GM19099 (cell line): ENCODE results near the gene COMMD8.

Experiments
- POLR2A ChIP-seq: IDR thresholded peaks from 3 replicates; pipeline ENCODE4 v1.6.1; 2011; ENCODE audit warnings: low read depth; ENCODE audit not compliant: insufficient read length; ENCODE audit errors: extremely low read depth

Gene COMMD8

GRCh38 chr4:47483745-47484144, 20.2 kb upstream of the COMMD8 start:
- TF ChIP-seq POLR2A: no peak

DNA sequence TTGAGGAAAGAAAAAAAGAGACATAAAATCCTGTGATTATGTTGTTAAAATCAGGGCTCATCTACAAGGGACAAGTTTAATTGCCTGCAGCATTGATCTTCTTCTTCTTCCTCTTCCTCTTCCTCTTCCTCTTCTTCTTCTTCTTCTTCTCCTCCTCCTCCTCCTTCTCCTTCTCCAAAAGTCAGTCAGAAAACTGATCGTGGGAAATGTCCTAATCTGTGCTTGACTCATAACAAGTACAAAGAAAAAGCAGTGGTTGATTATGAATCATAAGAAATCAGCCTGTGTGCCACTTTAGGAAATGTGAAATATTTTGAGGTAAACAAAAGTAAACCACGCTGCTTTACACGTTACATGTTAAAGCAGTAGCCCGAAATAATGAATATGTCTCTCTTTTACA, 18.8 kb upstream of the COMMD8 start:
- no peak for TF ChIP-seq POLR2A

GRCh38 chr4:47478804-47479203, 15.3 kb upstream of the COMMD8 start:
- no peak for TF ChIP-seq POLR2A

DNA sequence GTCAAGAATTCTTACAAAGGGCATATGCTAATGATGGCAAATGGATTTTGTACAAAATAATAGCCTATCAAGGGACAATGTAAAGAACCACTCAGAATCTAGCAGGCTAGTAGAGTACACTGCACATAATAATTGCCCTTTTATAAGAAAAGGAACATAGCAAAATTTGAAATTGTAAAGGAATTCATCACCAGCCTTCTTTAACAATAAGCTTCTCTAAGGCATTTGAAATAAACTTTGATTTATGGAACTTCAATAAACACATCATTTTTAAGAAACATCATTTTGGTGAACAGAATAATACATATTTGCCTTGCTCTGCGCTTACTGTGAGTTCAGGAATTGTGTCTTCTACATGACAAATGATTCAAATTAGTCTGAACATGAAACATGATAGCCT, 11.9 kb upstream of the COMMD8 start:
- no peak for TF ChIP-seq POLR2A

DNA sequence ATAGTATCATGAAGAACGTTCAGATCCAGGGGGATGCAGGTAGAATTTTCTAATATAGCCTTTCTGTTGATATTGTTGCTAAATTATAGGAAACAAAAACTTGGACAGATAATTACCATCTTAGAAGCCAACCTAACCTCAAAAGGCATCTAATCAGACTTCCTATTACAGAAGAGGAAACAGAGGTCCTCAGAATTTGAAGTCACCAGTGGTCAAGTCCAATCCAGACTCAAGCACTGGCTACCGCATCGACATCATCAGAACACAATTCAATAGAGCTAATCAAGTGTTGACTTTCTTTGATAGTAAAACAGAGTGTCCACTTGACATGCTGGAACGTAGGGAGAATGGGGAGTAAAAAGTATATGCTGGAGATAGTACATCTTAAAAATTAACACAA, 11.3 kb upstream of the COMMD8 start:
- TF ChIP-seq POLR2A: no peak

DNA sequence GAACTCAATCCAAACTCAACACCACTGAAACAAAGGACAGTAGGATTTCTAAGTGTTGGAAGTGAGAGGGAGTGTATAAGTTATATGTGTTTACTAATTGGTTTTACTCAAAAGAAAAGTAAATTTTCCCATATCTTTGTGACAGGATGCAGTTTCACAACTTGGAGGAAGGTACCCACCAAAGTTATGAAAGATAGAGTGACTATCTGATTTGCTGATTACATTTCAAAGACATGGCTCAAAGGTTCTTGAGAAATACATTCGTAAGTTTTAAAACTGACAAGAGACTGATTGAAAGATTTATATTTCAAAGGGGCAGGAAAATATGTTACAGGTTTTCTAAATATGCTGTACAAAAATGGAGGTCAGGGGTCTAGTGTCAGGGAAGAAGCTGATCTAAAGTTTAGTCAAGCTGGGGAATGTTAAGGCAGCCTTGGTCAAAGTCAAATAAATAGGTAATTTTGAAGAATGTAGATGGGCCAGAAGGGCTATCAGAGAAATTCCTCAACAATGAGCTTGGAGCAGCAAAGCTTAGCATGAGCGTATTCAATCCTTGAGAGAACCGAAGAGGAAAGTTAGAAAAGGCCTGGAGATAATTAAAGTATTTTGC, 9.7 kb upstream of the COMMD8 start:
- no peak for TF ChIP-seq POLR2A

- TF ChIP-seq POLR2A: no peak
Measured at GRCh38 chr4:47471591-47471990, 8.1 kb upstream of the COMMD8 start.

DNA sequence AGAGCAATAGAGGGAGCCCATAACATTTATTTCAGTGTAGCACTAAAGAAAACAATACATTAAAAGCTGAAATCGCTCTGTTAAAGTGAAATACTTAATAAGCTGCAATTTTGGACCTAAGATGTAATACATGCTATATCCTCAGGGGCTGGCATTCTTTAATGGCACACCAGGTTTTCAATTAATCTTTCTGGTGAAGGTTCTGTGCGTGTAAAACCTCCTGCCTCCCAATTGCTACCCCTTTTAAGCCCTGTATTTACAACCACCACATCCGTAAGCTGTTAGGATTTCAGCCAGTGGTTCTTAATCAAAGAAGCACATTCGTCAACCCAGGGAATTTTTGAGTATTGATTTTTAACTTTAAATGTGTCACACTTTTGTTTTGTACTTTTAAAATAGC, 7.6 kb upstream of the COMMD8 start:
- no peak for TF ChIP-seq POLR2A

- TF ChIP-seq POLR2A: no peak
Measured at GRCh38 chr4:47469951-47470350, 6.4 kb upstream of the COMMD8 start.

GRCh38 chr4:47468706-47469365, 5.3 kb upstream of the COMMD8 start:
- no peak for TF ChIP-seq POLR2A

DNA sequence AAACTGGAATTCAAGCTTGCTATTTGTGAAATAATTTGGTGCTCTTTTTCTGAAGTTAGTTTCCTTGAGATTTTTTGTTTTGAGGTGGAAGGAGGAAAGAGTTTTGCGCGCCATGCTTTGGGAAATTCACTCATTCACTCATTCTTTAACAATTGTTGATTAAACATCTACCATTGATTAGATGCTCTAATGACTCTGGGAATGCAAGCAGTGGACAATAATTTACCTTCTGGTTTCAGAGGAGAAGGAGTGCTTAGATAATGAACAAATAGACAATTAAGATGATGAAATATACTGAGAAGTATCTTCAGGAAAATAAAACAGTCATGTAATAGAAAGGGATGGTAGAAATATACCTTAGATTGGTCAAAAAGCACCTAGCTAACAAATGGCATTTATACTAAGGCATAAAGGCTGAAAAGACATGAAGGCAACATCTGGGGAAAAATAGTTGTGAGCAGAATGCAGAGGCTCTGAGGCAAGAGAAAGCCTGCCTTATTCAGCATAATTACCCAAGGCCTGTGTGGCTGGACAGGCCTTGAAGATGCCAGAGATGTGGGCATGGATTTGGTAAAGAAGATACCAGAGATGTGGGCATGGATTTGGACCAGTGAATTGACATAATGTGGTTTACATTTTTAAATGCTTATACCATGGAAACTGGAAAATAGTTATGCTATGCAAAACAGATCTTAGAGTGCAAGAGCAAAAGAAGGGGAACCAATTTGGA, 2.7 kb upstream of the COMMD8 start:
- no peak for TF ChIP-seq POLR2A

GRCh38 chr4:47465004-47465403, 1.5 kb upstream of the COMMD8 start:
- TF ChIP-seq POLR2A: no peak

- no peak for TF ChIP-seq POLR2A
Measured at GRCh38 chr4:47462799-47463234, 685 bp downstream of the COMMD8 start.

GRCh38 chr4:47451657-47452056, 11.8 kb downstream of the COMMD8 start:
- TF ChIP-seq POLR2A: no peak

GRCh38 chr4:47444031-47444430, 19.5 kb downstream of the COMMD8 start:
- no peak for TF ChIP-seq POLR2A

DNA sequence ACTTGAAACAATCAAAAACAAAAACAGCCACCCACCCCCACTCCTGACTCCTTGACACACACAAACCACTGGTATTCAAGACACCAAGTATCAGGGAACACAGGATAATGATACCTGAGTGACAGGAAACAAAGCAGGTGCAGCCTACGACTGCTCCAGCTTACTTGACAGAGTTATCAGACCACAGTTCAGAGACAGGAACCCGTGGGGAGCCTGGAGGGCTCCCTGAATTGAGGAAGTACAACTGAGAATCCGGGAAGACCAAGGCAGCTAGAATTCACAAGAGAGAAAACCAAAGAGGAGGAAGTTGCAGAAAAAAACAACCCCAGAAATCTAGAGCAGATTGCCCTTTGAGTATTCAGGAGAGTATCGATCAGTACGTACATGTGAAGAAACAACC, 20.5 kb downstream of the COMMD8 start:
- TF ChIP-seq POLR2A: no peak
